A549 (cell line): ENCODE results near the gene SOX6. TPM values are rescaled to one million over a fixed set of nuclear protein-coding genes. Genes with fewer than 3 reads are reported as not detected.

ENCODE experiments used
- ATAC-seq, 2 experiments: fragments of 200-7000 bp in 1 of 2; fragments of >200 bp in 1 of 2; cut with Nextera tagmentation in 1 of 2; cut with Tn5 transposase in 1 of 2; 3 replicates each; pipeline versions ENCODE4 v1.8.0 to v1.9.1; 2018 to 2020; ENCODE audit warnings: mild to moderate bottlenecking in 1 of 2, moderate library complexity in 1 of 2
- CTCF ChIA-PET: fragments of 300-600 bp; sonication (Branson Sonifier 250); formaldehyde crosslinking; extraction: SDS; loops from one replicate; lab custom pipeline; 2021; ENCODE audit warnings: antibody characterized with exemption, inconsistent platforms; lab: Yijun Ruan, JAX
- POLR2A ChIA-PET: fragments of 350-600 bp; formaldehyde crosslinking; extraction: SDS; loops from one replicate; lab custom pipeline; 2021; ENCODE audit warnings: antibody characterized with exemption, inconsistent platforms; lab: Yijun Ruan, JAX
- DNase-seq, 2 experiments: peaks; one replicate each; pipeline versions ENCODE4 v3.0.0 to v3.0.0-alpha.2; 2011 to 2016; ENCODE audit warnings: low read depth in 1 of 2, low spot score in 1 of 2
- FAIRE-seq: peaks from 2 replicates; lab custom pipeline; 2011; peaks lifted over from hg19 to GRCh38; lab: Jason Lieb, UNC
- H3K27ac ChIP-seq, 2 experiments: fragments of >200 bp; sonication (Bioruptor Twin); formaldehyde crosslinking; 3 replicates each; pipeline ENCODE4 v1.5.1; 2016 to 2017
- H3K4me1 ChIP-seq: fragments of >200 bp; sonication (Bioruptor Twin); formaldehyde crosslinking; 3 replicates; pipeline ENCODE4 v1.6.1; 2016
- H3K4me2 ChIP-seq: fragments of >200 bp; sonication (Bioruptor Twin); formaldehyde crosslinking; 3 replicates; pipeline ENCODE4 v1.6.1; 2016
- H3K4me3 ChIP-seq: fragments of >200 bp; sonication (Bioruptor Twin); formaldehyde crosslinking; 3 replicates; pipeline ENCODE4 v1.5.1; 2016
- H3K9me3 ChIP-seq: fragments of >200 bp; sonication (Bioruptor Twin); formaldehyde crosslinking; 3 replicates; pipeline ENCODE4 v1.6.1; 2016
- CHD2 ChIP-seq: fragments of 150-350 bp; IDR thresholded peaks from 2 replicates; pipeline ENCODE4 v1.6.1; 2014; ENCODE audit warnings: low read length; ENCODE audit not compliant: partially characterized antibody
- CHD4 ChIP-seq: fragments of 200-600 bp; sonication (generic); IDR thresholded peaks from 2 replicates; pipeline ENCODE4 v1.6.1; 2016; ENCODE audit warnings: antibody characterized with exemption, mild to moderate bottlenecking, borderline replicate concordance
- CTCF ChIP-seq: fragments of >200 bp; sonication (Bioruptor Twin); formaldehyde crosslinking; IDR thresholded peaks from 3 replicates; pipeline ENCODE4 v1.5.1; 2016
- EP300 ChIP-seq, 2 experiments: fragments of >200 bp; sonication (Bioruptor Twin); formaldehyde crosslinking; IDR thresholded peaks; 2 replicates in 1 of 2; 3 replicates in 1 of 2; pipeline ENCODE4 v1.6.1; 2016 to 2017
- ESRRA ChIP-seq: fragments of 150-350 bp; IDR thresholded peaks from 2 replicates; pipeline ENCODE4 v1.6.1; 2014; ENCODE audit warnings: mild to moderate bottlenecking, low read length, borderline replicate concordance
- FOSL2 ChIP-seq, 2 experiments: fragments of 450-650 bp in 1 of 2; fragments of >200 bp in 1 of 2; sonication (Bioruptor Twin) in 1 of 2; formaldehyde crosslinking; IDR thresholded peaks; 2 replicates each; pipeline versions ENCODE4 v1.5.0 to v1.6.1; 2016 to 2020; ENCODE audit warnings: mild to moderate bottlenecking in 1 of 2, moderate library complexity in 1 of 2
- GATA3 ChIP-seq: IDR thresholded peaks from 2 replicates; pipeline ENCODE4 v1.6.1; 2012; ENCODE audit warnings: borderline replicate concordance
- HDAC2 ChIP-seq: fragments of 200-600 bp; sonication (generic); IDR thresholded peaks from 2 replicates; pipeline ENCODE4 v1.6.1; 2016
- HOXB13 ChIP-seq: fragments of 250-450 bp; sonication (Bioruptor Pico); IDR thresholded peaks from 2 replicates; pipeline ENCODE4 v1.5.0; 2020; ENCODE audit warnings: low read depth, mild to moderate bottlenecking, moderate library complexity
- MAFK ChIP-seq: fragments of 450-650 bp; IDR thresholded peaks from 2 replicates; pipeline ENCODE4 v1.6.1; 2014; ENCODE audit not compliant: partially characterized antibody
- MAX ChIP-seq: IDR thresholded peaks from 2 replicates; pipeline ENCODE4 v1.6.1; 2012
- MYC ChIP-seq: IDR thresholded peaks from 2 replicates; pipeline ENCODE4 v1.6.1; 2012; ENCODE audit warnings: mild to moderate bottlenecking, inconsistent platforms, low read length, improper control_type of control experiment, borderline replicate concordance
- NPAS2 ChIP-seq: fragments of 250-450 bp; sonication (Bioruptor Pico); IDR thresholded peaks from 2 replicates; pipeline ENCODE4 v1.8.0; 2022; ENCODE audit warnings: mild to moderate bottlenecking, moderate library complexity, borderline replicate concordance
- POLR2A ChIP-seq: IDR thresholded peaks from 2 replicates; pipeline ENCODE4 v1.6.1; 2012; ENCODE audit warnings: mild to moderate bottlenecking, low read length
- POLR2AphosphoS2 ChIP-seq: conservative IDR thresholded peaks from 2 replicates; pipeline ENCODE4 v1.6.1; 2012; ENCODE audit warnings: low read length, improper control_type of control experiment, inconsistent platforms
- RAD21 ChIP-seq, 2 experiments: fragments of >200 bp in 1 of 2; sonication (Bioruptor Twin) in 1 of 2; formaldehyde crosslinking in 1 of 2; IDR thresholded peaks in 1 of 2; conservative IDR thresholded peaks in 1 of 2; 2 replicates in 1 of 2; 3 replicates in 1 of 2; pipeline ENCODE4 v1.6.1; 2012 to 2018; ENCODE audit warnings: inconsistent platforms in 1 of 2
- RARB ChIP-seq: fragments of 250-450 bp; sonication (Bioruptor Pico); IDR thresholded peaks from 2 replicates; pipeline ENCODE4 v1.8.0; 2021; ENCODE audit warnings: mild to moderate bottlenecking, moderate library complexity
- REST ChIP-seq: fragments of 200-600 bp; sonication (generic); IDR thresholded peaks from 2 replicates; pipeline ENCODE4 v1.6.1; 2016; ENCODE audit warnings: antibody characterized with exemption, mild to moderate bottlenecking, moderate library complexity
- ZFP36 ChIP-seq: fragments of 450-650 bp; IDR thresholded peaks from 2 replicates; pipeline ENCODE4 v1.6.1; 2014; ENCODE audit warnings: borderline replicate concordance; ENCODE audit not compliant: partially characterized antibody
- ZSCAN20 ChIP-seq: fragments of 250-450 bp; sonication (Bioruptor Pico); IDR thresholded peaks from 2 replicates; pipeline ENCODE4 v1.8.0; 2022; ENCODE audit warnings: mild to moderate bottlenecking, moderate library complexity
- WGBS: methylation state at CpG from one replicate; pipeline ENCODE4 v1.1.6; 2017; ENCODE audit errors: missing lambda C conversion rate; 5-methylcytosine and 5-hydroxymethylcytosine counted together
- polyA plus RNA-seq, 4 experiments: library from polyadenylated mRNA; depleted of rRNA in 3 of 4; stranded (reverse); fragments of >200 nt; fragmentation: RNase III in 1 of 4; extraction: RNeasy Plus Mini Kit Qiagen cat#74134 plus additional on column Dnase treatment in 1 of 4; gene quantifications; 2 replicates in 3 of 4; 3 replicates in 1 of 4; pipeline ENCODE4 v1.2.3, GENCODE V29; 2011 to 2017
- TF ChIP-seq, protein P1 (sequence below): IDR thresholded peaks from 2 replicates; pipeline ENCODE4 v1.6.1; 2012; ENCODE audit warnings: low read depth, borderline replicate concordance

Gene SOX6
- polyA plus RNA-seq, 2 of the 4 experiments (the other 2 are of a cell fraction): 0.18 TPM; not detected in 1

DNA sequence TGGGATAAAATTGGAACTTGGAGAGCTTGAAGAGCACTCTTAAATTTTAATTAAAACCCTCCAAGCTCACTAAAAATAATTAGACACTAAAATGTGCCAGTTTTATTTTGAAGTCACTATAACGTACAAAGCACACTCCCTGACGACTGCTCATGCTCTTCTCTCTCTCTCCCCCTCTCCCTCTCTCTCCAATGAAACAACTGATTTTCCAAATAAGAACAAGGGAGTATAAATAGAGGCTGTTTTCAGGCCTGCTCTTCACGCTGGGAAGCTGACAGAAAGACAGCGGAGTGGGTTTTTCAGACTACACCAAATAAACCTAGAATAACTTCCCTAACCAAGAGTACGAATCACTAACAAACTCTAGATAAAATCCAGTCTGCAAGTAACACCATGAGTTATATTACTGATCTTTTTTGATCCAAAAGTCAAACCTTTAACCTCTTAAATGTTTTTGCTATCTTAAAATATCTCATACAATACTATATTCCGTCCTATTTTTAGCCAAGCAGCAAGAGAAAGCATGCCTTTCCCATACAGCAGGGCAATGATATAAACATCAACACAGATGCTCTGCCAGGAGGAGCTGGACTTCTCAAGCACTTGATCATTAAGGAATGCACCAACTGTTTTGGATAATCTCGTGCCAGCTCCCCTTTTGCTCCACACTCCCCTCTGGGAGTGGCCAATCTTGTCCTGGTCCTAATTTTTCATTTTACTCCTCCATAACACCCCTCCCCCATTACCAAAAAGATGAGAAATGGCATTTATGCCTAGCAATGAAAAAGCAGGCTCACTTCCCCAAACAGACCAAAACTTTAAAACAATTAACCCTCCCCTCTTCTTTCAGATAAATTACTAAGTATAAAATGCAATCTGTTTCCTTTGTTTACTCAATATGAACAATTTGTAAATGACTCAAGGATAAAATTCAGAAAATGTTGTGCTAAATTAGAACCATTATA, 116.9 kb downstream of the SOX6 start:
- ChIA-PET CTCF (no interaction called here), POLR2A (no interaction called here)
- FAIRE-seq (no peak), ATAC-seq (no peak), DNase-seq (no peak)
- Histone ChIP-seq H3K27ac (no peak overlapping the region), H3K4me2 (no peak overlapping the region), H3K4me3 (no peak overlapping the region), H3K4me1 (no peaks in the 10 kb centered on the region), H3K9me3 (no peaks in the 10 kb centered on the region)
- TF ChIP-seq POLR2AphosphoS2 (no peak), ESRRA (no peak), FOSL2 (IDR thresholded peaks at IDR 0.05) (no peak), FOSL2 (CRISPR knock-in tag; IDR thresholded peaks at IDR 0.05) (no peak), RARB (no peak), ZSCAN20 (CRISPR knock-in tag) (no peak), EP300 (IDR thresholded peaks at IDR 0.05) (no peak), HDAC2 (no peak), POLR2A (no peak), ZFP36 (no peak), MYC (no peak), CHD4 (no peak), CTCF (no peak), CHD2 (no peak), HOXB13 (CRISPR knock-in tag) (no peak), REST (no peak)
- TF ChIP-seq, protein P1, sequence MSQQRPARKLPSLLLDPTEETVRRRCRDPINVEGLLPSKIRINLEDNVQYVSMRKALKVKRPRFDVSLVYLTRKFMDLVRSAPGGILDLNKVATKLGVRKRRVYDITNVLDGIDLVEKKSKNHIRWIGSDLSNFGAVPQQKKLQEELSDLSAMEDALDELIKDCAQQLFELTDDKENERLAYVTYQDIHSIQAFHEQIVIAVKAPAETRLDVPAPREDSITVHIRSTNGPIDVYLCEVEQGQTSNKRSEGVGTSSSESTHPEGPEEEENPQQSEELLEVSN: no peak
- 57% methylated on average over 7 of the region's 7 CpGs for WGBS

DNA sequence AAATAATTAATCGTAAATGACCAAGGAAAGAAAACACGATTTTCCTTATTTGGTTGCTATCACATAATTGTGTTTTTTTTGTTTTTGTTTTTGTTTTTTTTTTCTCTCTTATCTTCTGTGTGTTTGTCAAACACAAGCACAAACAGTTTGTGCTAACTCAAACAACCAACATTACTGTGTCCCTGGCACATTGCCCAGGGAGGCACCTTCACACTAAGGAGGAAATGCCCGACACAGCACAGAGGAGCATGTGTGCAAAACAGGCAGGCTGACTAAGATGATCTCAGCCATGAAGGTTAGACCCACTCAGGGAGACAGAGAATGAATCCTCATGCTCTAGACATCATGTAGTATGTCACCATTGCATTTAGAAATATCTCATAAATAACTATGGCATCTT, 130.1 kb downstream of the SOX6 start:
- Histone ChIP-seq H3K4me1 (peaks cover 15% of the 10 kb centered on the region; the same call in 2 of the 3 replicates), H3K4me3 (no peak overlapping the region)
- WGBS: 9% methylated on average over 3 of the region's 3 CpGs
- TF ChIP-seq NPAS2 (no peak), GATA3 (peak; percentile 63), MAX (0 out of 2 replicates have a peak, but pooled peaks have one; percentile 31), REST (no peak), RAD21 (conservative IDR thresholded peaks at IDR 0.05 in 1 of 2, IDR thresholded peaks at IDR 0.05 in 1 of 2) (0 out of 5 replicates have a peak, but pooled peaks of 1 of the 2 experiments have one; percentile 10), MAFK (no peak)
- TF ChIP-seq, all 56 proteins: peak for 3
- ChIA-PET CTCF (no interaction called here), POLR2A (no interaction called here)
- Histone ChIP-seq H3K27ac (no peak overlapping the region; a peak in 1 of 6 replicates), H3K9me3 (no peaks in the 10 kb centered on the region), H3K4me2 (peak overlapping the region; percentile 20; the same call in 2 of the 3 replicates)
- FAIRE-seq (peak; percentile 91), DNase-seq (peak; percentile 3 to 84), ATAC-seq (peak; percentile 85 to 95)
